Duodenal mucosa (tissue), 2 donors: Measurements from ENCODE around the gene BTF3.
"Not testable (repeated sequence)": the region's sequence is repeated elsewhere in the genome, so short reads cannot be mapped to it uniquely, and the experiment has no call there.

Experiments used
- H3K27ac ChIP-seq: one replicate; pipeline ENCODE4 v1.7.0; 2013; ENCODE audit warnings: low read depth, low read length
- H3K27me3 ChIP-seq, 2 donors: one replicate each; pipeline ENCODE4 v1.7.0; 2013; ENCODE audit warnings: low read length in 2 of 2, control low read depth in 1 of 2; ENCODE audit not compliant: insufficient read depth in 2 of 2, control insufficient read depth in 1 of 2
- H3K36me3 ChIP-seq, 2 donors: one replicate each; pipeline ENCODE4 v1.7.0; 2013; ENCODE audit warnings: low read length in 2 of 2, control low read depth in 1 of 2; ENCODE audit not compliant: insufficient read depth in 2 of 2, control insufficient read depth in 1 of 2
- H3K4me1 ChIP-seq, 2 donors: one replicate each; pipeline ENCODE4 v1.7.0; 2013; ENCODE audit warnings: low read length in 2 of 2, control low read depth in 1 of 2; ENCODE audit not compliant: insufficient read depth in 2 of 2, control insufficient read depth in 1 of 2
- H3K4me3 ChIP-seq, 2 donors: one replicate each; pipeline ENCODE4 v1.7.0; 2013; ENCODE audit warnings: low read length in 2 of 2, low read depth in 1 of 2
- H3K9ac ChIP-seq, 2 donors: one replicate each; pipeline ENCODE4 v1.7.0; 2013; ENCODE audit warnings: low read length in 2 of 2, low read depth in 1 of 2
- H3K9me3 ChIP-seq, 2 donors: one replicate each; pipeline ENCODE4 v1.7.0; 2013; ENCODE audit warnings: low read length in 2 of 2, control low read depth in 1 of 2; ENCODE audit not compliant: control insufficient read depth in 1 of 2

BTF3 gene

GRCh38 chr5:73460133-73460532 is 38.1 kb upstream of the BTF3 start:
- Histone ChIP-seq H3K9ac (no peak overlapping the region), H3K4me1 (no peaks in the 10 kb centered on the region), H3K27ac (no peak overlapping the region), H3K27me3 (peaks cover 4 to 5% of the 10 kb centered on the region in 2 donors), H3K36me3 (no peaks in the 10 kb centered on the region), H3K9me3 (no peaks in the 10 kb centered on the region), H3K4me3 (no peak overlapping the region)

GRCh38 chr5:73464016-73464745 is 34.1 kb upstream of the BTF3 start:
- Histone ChIP-seq H3K27ac (no peak overlapping the region), H3K27me3 (peaks cover 0 to 2% of the 10 kb centered on the region in 2 donors), H3K9ac (no peak overlapping the region), H3K9me3 (no peaks in the 10 kb centered on the region), H3K36me3 (no peaks in the 10 kb centered on the region), H3K4me1 (no peaks in the 10 kb centered on the region), H3K4me3 (no peak overlapping the region)

GRCh38 chr5:73468638-73469037 is 29.6 kb upstream of the BTF3 start:
- H3K4me3 ChIP-seq, H3K4me1 ChIP-seq, H3K9ac ChIP-seq, H3K27me3 ChIP-seq, H3K27ac ChIP-seq, H3K36me3 ChIP-seq, H3K9me3 ChIP-seq: not testable (repeated sequence)

GRCh38 chr5:73469878-73470277 is 28.4 kb upstream of the BTF3 start:
- no peaks in the 10 kb centered on the region for H3K4me1 ChIP-seq
- no peak overlapping the region for H3K27ac ChIP-seq
- H3K36me3 ChIP-seq, result no peaks in the 10 kb centered on the region
- H3K27me3 ChIP-seq, result peaks cover 0 to 2% of the 10 kb centered on the region in 2 donors
- H3K9me3 ChIP-seq, result no peaks in the 10 kb centered on the region
- H3K4me3 ChIP-seq, result no peak overlapping the region
- H3K9ac ChIP-seq, result no peak overlapping the region

GRCh38 chr5:73471654-73472053 is 26.6 kb upstream of the BTF3 start:
- Histone ChIP-seq H3K9ac (no peak overlapping the region), H3K9me3 (no peaks in the 10 kb centered on the region), H3K4me3 (no peak overlapping the region), H3K27me3 (peaks cover 0 to 4% of the 10 kb centered on the region in 2 donors), H3K4me1 (no peaks in the 10 kb centered on the region), H3K36me3 (no peaks in the 10 kb centered on the region), H3K27ac (no peak overlapping the region)

GRCh38 chr5:73472116-73472515 is 26.1 kb upstream of the BTF3 start:
- Histone ChIP-seq H3K27ac (no peak overlapping the region), H3K9ac (no peak overlapping the region), H3K36me3 (no peaks in the 10 kb centered on the region), H3K4me1 (no peaks in the 10 kb centered on the region), H3K27me3 (peaks cover 0 to 4% of the 10 kb centered on the region in 2 donors), H3K9me3 (no peaks in the 10 kb centered on the region), H3K4me3 (no peak overlapping the region)

- H3K4me3 ChIP-seq, result no peak overlapping the region
- H3K9ac ChIP-seq, result no peak overlapping the region
- no peaks in the 10 kb centered on the region for H3K9me3 ChIP-seq
- no peaks in the 10 kb centered on the region for H3K4me1 ChIP-seq
- peaks cover 0 to 4% of the 10 kb centered on the region in 2 donors for H3K27me3 ChIP-seq
- H3K36me3 ChIP-seq, result no peaks in the 10 kb centered on the region
- no peak overlapping the region for H3K27ac ChIP-seq
Observed at GRCh38 chr5:73480500-73480899, 17.7 kb upstream of the BTF3 start.

- Histone ChIP-seq H3K9ac (no peak overlapping the region), H3K36me3 (no peaks in the 10 kb centered on the region), H3K27ac (no peak overlapping the region), H3K4me1 (no peaks in the 10 kb centered on the region), H3K9me3 (no peaks in the 10 kb centered on the region), H3K27me3 (no peaks in the 10 kb centered on the region), H3K4me3 (no peak overlapping the region)
Observed at GRCh38 chr5:73482383-73483136, 15.7 kb upstream of the BTF3 start.

GRCh38 chr5:73483676-73484075 is 14.6 kb upstream of the BTF3 start:
- H3K36me3 ChIP-seq, result no peaks in the 10 kb centered on the region
- H3K4me1 ChIP-seq, result no peaks in the 10 kb centered on the region
- H3K9me3 ChIP-seq, result no peaks in the 10 kb centered on the region
- no peak overlapping the region for H3K27ac ChIP-seq
- H3K27me3 ChIP-seq, result no peaks in the 10 kb centered on the region
- H3K9ac ChIP-seq, result no peak overlapping the region
- H3K4me3 ChIP-seq, result no peak overlapping the region

- Histone ChIP-seq H3K4me1 (no peaks in the 10 kb centered on the region), H3K27me3 (peaks cover 0 to 3% of the 10 kb centered on the region in 2 donors), H3K9me3 (no peaks in the 10 kb centered on the region), H3K27ac (no peak overlapping the region), H3K36me3 (no peaks in the 10 kb centered on the region), H3K9ac (no peak overlapping the region), H3K4me3 (no peak overlapping the region)
Observed at GRCh38 chr5:73484511-73484910, 13.7 kb upstream of the BTF3 start.
